Neural cell (in vitro differentiated cells): ENCODE results near the gene HRAS. TPM values are rescaled to one million over a fixed set of nuclear protein-coding genes. Genes with fewer than 3 reads are reported as not detected.

Experiments
- H2AFZ ChIP-seq: fragments of 200-600, 300-800 bp; sonication (generic), shearing (Covaris generic); 2 replicates; pipeline ENCODE4 v1.6.0; 2014; ENCODE audit warnings: low read depth, mild to moderate bottlenecking, antibody characterized with exemption, low read length, moderate library complexity
- H3F3A ChIP-seq: fragments of 200-600 bp; shearing (Covaris generic); 2 replicates; pipeline ENCODE4 v1.6.1; 2016; ENCODE audit warnings: mild to moderate bottlenecking, moderate library complexity, mixed read lengths, antibody characterized with exemption, low read length; ENCODE audit not compliant: insufficient read depth, poor library complexity, severe bottlenecking
- H3K27ac ChIP-seq: fragments of 200-600, 300-800 bp; sonication (generic), shearing (Covaris generic); 2 replicates; pipeline ENCODE4 v1.5.1; 2014; ENCODE audit warnings: mild to moderate bottlenecking, low read length, moderate library complexity
- H3K27me3 ChIP-seq: fragments of 300-800, 200-600 bp; sonication (generic), shearing (Covaris generic); 2 replicates; pipeline ENCODE4 v1.6.0; 2014; ENCODE audit warnings: mild to moderate bottlenecking, low read depth, low read length, moderate library complexity; ENCODE audit not compliant: insufficient read depth
- H3K36me3 ChIP-seq: fragments of 300-800, 200-600 bp; sonication (generic), shearing (Covaris generic); 2 replicates; pipeline ENCODE4 v1.5.1; 2014; ENCODE audit warnings: mild to moderate bottlenecking, antibody characterized with exemption, low read length, moderate library complexity; ENCODE audit not compliant: insufficient read depth
- H3K4me2 ChIP-seq: fragments of 300-800, 200-600 bp; sonication (generic), shearing (Covaris generic); 2 replicates; pipeline ENCODE4 v1.6.0; 2014; ENCODE audit warnings: mild to moderate bottlenecking, low read length
- H3K4me3 ChIP-seq: fragments of 300-800, 200-600 bp; sonication (generic), shearing (Covaris generic); 2 replicates; pipeline ENCODE4 v1.5.1; 2014; ENCODE audit warnings: mild to moderate bottlenecking, low read length, moderate library complexity
- H3K79me2 ChIP-seq: fragments of 200-600 bp; shearing (Covaris generic); replicated peaks from 2 replicates; pipeline ENCODE4 v1.6.0; 2014; ENCODE audit warnings: mild to moderate bottlenecking, low read length, moderate library complexity; ENCODE audit not compliant: insufficient read depth
- H3K9ac ChIP-seq: fragments of 300-800, 200-600 bp; sonication (generic), shearing (Covaris generic); 2 replicates; pipeline ENCODE4 v1.6.1; 2016; ENCODE audit warnings: mild to moderate bottlenecking, low read length, mixed read lengths
- H3K9me2 ChIP-seq: fragments of 200-600 bp; shearing (Covaris generic); 2 replicates; pipeline ENCODE4 v1.6.1; 2016; ENCODE audit warnings: mild to moderate bottlenecking, low read length, mixed read lengths; ENCODE audit not compliant: insufficient read depth
- H3K9me3 ChIP-seq: fragments of 200-600, 300-800 bp; sonication (generic), shearing (Covaris generic); 2 replicates; pipeline ENCODE4 v1.6.1; 2016; ENCODE audit warnings: mild to moderate bottlenecking, mixed run types, low read length, moderate library complexity, mixed read lengths
- H4K20me1 ChIP-seq: fragments of 200-600 bp; shearing (Covaris generic); 2 replicates; pipeline ENCODE4 v1.6.1; 2016; ENCODE audit warnings: mild to moderate bottlenecking, mixed run types; ENCODE audit not compliant: insufficient read depth
- CTCF ChIP-seq: fragments of 450-650 bp; IDR thresholded peaks from 2 replicates; pipeline ENCODE4 v1.5.1; 2014; ENCODE audit warnings: antibody characterized with exemption, mild to moderate bottlenecking, moderate library complexity; ENCODE audit not compliant: poor library complexity, severe bottlenecking
- EP300 ChIP-seq: fragments of 450-650 bp; conservative IDR thresholded peaks from 2 replicates; pipeline ENCODE4 v1.6.1; 2014; ENCODE audit warnings: antibody characterized with exemption, mild to moderate bottlenecking, moderate library complexity; ENCODE audit not compliant: poor library complexity, severe bottlenecking
- EZH2 ChIP-seq: fragments of 200-600, 300-800 bp; shearing (Covaris generic), sonication (generic); IDR thresholded peaks from 2 replicates; pipeline ENCODE4 v1.6.1; 2014; ENCODE audit warnings: antibody characterized with exemption, low read length, borderline replicate concordance, mild to moderate bottlenecking; ENCODE audit not compliant: insufficient read depth, poor library complexity, severe bottlenecking
- MXI1 ChIP-seq: fragments of 450-650 bp; conservative IDR thresholded peaks from 2 replicates; pipeline ENCODE4 v1.6.1; 2014; ENCODE audit warnings: antibody characterized with exemption, mild to moderate bottlenecking; ENCODE audit not compliant: poor library complexity, severe bottlenecking
- POLR2AphosphoS5 ChIP-seq: IDR thresholded peaks from 2 replicates; pipeline ENCODE4 v1.6.1; 2012
- RAD21 ChIP-seq: fragments of 450-650 bp; conservative IDR thresholded peaks from 2 replicates; pipeline ENCODE4 v1.6.1; 2014; ENCODE audit warnings: antibody characterized with exemption, mild to moderate bottlenecking, moderate library complexity
- REST ChIP-seq: IDR thresholded peaks from 2 replicates; pipeline ENCODE4 v1.6.1; 2012; ENCODE audit warnings: borderline replicate concordance
- SMC3 ChIP-seq: fragments of 450-650 bp; conservative IDR thresholded peaks from 2 replicates; pipeline ENCODE4 v1.6.1; 2014; ENCODE audit warnings: antibody characterized with exemption, mild to moderate bottlenecking, moderate library complexity; ENCODE audit not compliant: poor library complexity
- TAF1 ChIP-seq: IDR thresholded peaks from 2 replicates; pipeline ENCODE4 v1.6.1; 2012; ENCODE audit warnings: low read depth
- polyA plus RNA-seq: library from polyadenylated mRNA; depleted of rRNA; stranded (reverse); fragments of >200 nt; gene quantifications from 2 replicates; pipeline ENCODE4 v1.2.3, GENCODE V29; 2014

HRAS gene
- polyA plus RNA-seq, 1 donor from 2014 or later: 120 TPM

GRCh38 chr11:503179-503981, 32.0 kb downstream of the HRAS start:
- H3F3A ChIP-seq: no peaks in the 10 kb centered on the region

More at GRCh38 chr11:503179-503981, 32.0 kb downstream of the HRAS start:
- no peak overlapping the region for H2AFZ ChIP-seq
- no peak overlapping the region for H3K4me3 ChIP-seq
- peaks cover 9% of the 10 kb centered on the region for H3K79me2 ChIP-seq
- TF ChIP-seq EP300 (no peak), CTCF (no peak), SMC3 (no peak), EZH2 (no peak), REST (no peak), TAF1 (no peak), MXI1 (no peak), RAD21 (no peak), POLR2AphosphoS5 (no peak)
- no peaks in the 10 kb centered on the region for H3K9me3 ChIP-seq
- H3K36me3 ChIP-seq: no peaks in the 10 kb centered on the region
- no peaks in the 10 kb centered on the region for H4K20me1 ChIP-seq
- H3K27me3 ChIP-seq: no peaks in the 10 kb centered on the region
- no peak overlapping the region for H3K9ac ChIP-seq
- H3K9me2 ChIP-seq: no peaks in the 10 kb centered on the region
- no peak overlapping the region for H3K4me2 ChIP-seq
- no peak overlapping the region for H3K27ac ChIP-seq
